Vagina (tissue), 2 donors: ENCODE results near the gene PTPRM.

ENCODE experiments used
- CTCF ChIP-seq, 3 experiments: fragments of 450-650 bp in 2 of 3; fragments of 200-600 bp in 1 of 3; sonication (generic) in 1 of 3; IDR thresholded peaks; one replicate each; pipeline ENCODE4 v1.5.1; 2017 to 2019; ENCODE audit warnings: antibody characterized with exemption in 3 of 3, mild to moderate bottlenecking in 2 of 3, moderate library complexity in 2 of 3
- POLR2AphosphoS5 ChIP-seq, 2 donors: sonication (generic); formaldehyde crosslinking; IDR thresholded peaks; one replicate each; pipeline ENCODE4 v1.9.0; 2017; ENCODE audit warnings: antibody characterized with exemption in 2 of 2, mild to moderate bottlenecking in 2 of 2, low read depth in 1 of 2; ENCODE audit not compliant: insufficient read depth in 1 of 2

DNA sequence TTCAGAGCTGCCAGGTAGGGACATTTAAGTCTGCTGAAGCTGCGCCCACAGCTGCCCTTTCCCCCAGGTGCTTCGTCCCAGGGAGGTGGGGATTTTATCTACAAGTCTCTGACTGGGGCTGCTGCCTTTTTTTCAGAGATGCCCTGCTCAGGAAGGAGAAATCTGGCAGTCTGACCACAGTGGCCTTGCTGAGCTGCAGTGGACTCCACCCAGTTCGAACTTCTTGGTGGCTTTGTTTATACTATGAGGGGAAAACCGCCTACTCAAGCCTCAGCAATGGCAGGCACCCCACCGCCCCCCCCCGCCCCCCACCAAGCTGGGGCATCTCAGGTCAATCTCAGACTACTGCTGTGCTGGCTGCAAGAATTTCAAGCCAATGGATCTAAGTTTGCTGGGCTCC lies 584.1 kb downstream of the PTPRM start:
- no peak for TF ChIP-seq CTCF (IDR thresholded peaks at IDR 0.05)
- TF ChIP-seq POLR2AphosphoS5 (IDR thresholded peaks at IDR 0.05; ENCODE audit: insufficient read depth in 1 of 2, low read depth in 1 of 2) = no peak
